Mesendoderm (in vitro differentiated cells): ENCODE measurements around the gene CCDC78.
A peak's percentile ranks its signal among the peaks of the same experiment; 100 is the strongest.

Source experiments
- DNase-seq: peaks from one replicate; pipeline ENCODE4 v3.0.0; 2013
- H2AK5ac ChIP-seq: 2 replicates; pipeline ENCODE4 v1.6.1; 2013; ENCODE audit warnings: low read length, inconsistent platforms
- H2BK120ac ChIP-seq: 2 replicates; pipeline ENCODE4 v1.6.1; 2013; ENCODE audit warnings: low read depth, mild to moderate bottlenecking, low read length, moderate library complexity, mixed read lengths
- H2BK15ac ChIP-seq: replicated peaks from 2 replicates; pipeline ENCODE4 v1.6.1; 2013; ENCODE audit warnings: low read depth, mild to moderate bottlenecking, moderate library complexity
- H2BK5ac ChIP-seq: 2 replicates; pipeline ENCODE4 v1.6.1; 2013; ENCODE audit warnings: low read length, inconsistent platforms
- H3K18ac ChIP-seq: 2 replicates; pipeline ENCODE4 v1.6.1; 2013; ENCODE audit warnings: mild to moderate bottlenecking, low read length, mixed read lengths
- H3K23ac ChIP-seq: one replicate; pipeline ENCODE4 v1.6.1; 2013; ENCODE audit warnings: low read length
- H3K27ac ChIP-seq: 2 replicates; pipeline ENCODE4 v1.5.1; 2013; ENCODE audit warnings: low read depth, mild to moderate bottlenecking, inconsistent platforms, low read length, moderate library complexity
- H3K27me3 ChIP-seq: 2 replicates; pipeline ENCODE4 v1.6.1; 2013; ENCODE audit warnings: low read length, control low read depth, mild to moderate bottlenecking, inconsistent platforms; ENCODE audit not compliant: insufficient read depth, poor library complexity
- H3K36me3 ChIP-seq: 2 replicates; pipeline ENCODE4 v1.6.1; 2013; ENCODE audit warnings: low read length, inconsistent platforms; ENCODE audit not compliant: control insufficient read depth, insufficient read depth
- H3K4ac ChIP-seq: one replicate; pipeline ENCODE4 v1.6.1; 2013; ENCODE audit warnings: low read depth, mild to moderate bottlenecking, low read length, moderate library complexity
- H3K4me1 ChIP-seq: 2 replicates; pipeline ENCODE4 v1.6.1; 2013; ENCODE audit warnings: low read depth, low read length, inconsistent platforms; ENCODE audit not compliant: control insufficient read depth
- H3K4me2 ChIP-seq: 2 replicates; pipeline ENCODE4 v1.6.1; 2013; ENCODE audit warnings: low read length
- H3K4me3 ChIP-seq: 2 replicates; pipeline ENCODE4 v1.5.1; 2013; ENCODE audit warnings: mild to moderate bottlenecking, low read length
- H3K56ac ChIP-seq: one replicate; pipeline ENCODE4 v1.6.1; 2013; ENCODE audit warnings: low read length
- H3K79me1 ChIP-seq: 2 replicates; pipeline ENCODE4 v1.6.1; 2013; ENCODE audit warnings: low read length, inconsistent platforms
- H3K79me2 ChIP-seq: 2 replicates; pipeline ENCODE4 v1.6.1; 2013; ENCODE audit warnings: mild to moderate bottlenecking, low read length; ENCODE audit not compliant: control insufficient read depth, insufficient read depth
- H3K9ac ChIP-seq: 2 replicates; pipeline ENCODE4 v1.6.1; 2013; ENCODE audit warnings: low read length, inconsistent platforms
- H4K5ac ChIP-seq: one replicate; pipeline ENCODE4 v1.6.1; 2013; ENCODE audit warnings: low read length
- H4K8ac ChIP-seq: one replicate; pipeline ENCODE4 v1.6.1; 2013; ENCODE audit warnings: low read depth, mild to moderate bottlenecking, control low read depth, low read length, moderate library complexity
- WGBS: extraction: QIAGEN DNeasy Blood & Tissue Kit; methylation state at CpG from one replicate; pipeline ENCODE4 v1.1.7; 2013; ENCODE audit warnings: low lambda C conversion rate, missing lambda C conversion rate; ENCODE audit not compliant: insufficient coverage; ENCODE audit errors: extremely low coverage; 5-methylcytosine and 5-hydroxymethylcytosine counted together

The CCDC78 gene

DNA sequence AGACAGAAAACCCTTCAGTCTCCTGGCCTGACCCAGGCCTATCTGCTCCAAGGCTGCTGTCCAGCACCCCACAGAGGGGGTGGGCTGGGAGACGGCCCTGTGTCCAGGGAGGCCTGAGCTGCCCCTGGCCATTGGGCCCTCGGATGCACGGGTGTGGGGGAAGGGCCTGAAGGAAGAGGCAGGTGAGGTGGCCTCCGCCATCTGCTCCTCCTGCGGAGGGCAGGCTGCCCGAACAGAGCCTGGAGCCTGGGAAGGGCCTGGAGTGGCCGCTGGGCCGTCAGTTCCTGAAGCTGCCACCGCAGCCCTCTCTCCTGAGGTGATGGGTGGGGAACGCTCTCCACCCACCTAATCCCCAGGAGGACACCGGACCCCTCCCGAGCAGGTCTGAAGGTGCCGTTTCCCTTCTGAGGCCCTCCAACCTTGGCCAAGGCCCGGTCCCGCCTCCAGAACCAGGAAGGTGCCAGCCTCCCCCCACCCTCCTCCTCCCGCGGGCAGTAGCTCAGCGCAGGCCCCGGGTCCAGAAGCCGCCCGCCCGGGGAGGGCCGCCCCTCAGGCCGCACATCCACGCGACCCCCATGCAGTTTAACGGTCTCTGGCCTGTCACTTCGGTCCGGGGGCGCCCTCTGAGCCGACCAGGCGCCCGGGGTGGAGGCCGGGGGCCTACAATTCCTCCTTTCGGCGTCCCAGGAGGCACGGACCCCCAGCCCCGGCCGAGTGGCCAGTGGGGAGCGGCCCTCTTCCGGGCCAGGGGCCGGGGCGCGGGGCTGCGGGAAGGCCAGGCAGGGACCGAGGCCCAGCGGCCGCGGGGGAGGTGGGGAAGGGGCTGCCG lies 21.5 kb downstream of the CCDC78 start:
- H3K9ac ChIP-seq = no peak overlapping the region
- H4K5ac ChIP-seq = no peak overlapping the region
- H3K27me3 ChIP-seq = peaks cover 38% of the 10 kb centered on the region
- WGBS = no CpG with 5 or more reads among the region's 50 CpGs
- no peak overlapping the region for H3K4me3 ChIP-seq
- no peak overlapping the region for H2BK120ac ChIP-seq
- H3K79me2 ChIP-seq = no peaks in the 10 kb centered on the region
- no peak overlapping the region for H3K27ac ChIP-seq
- H3K4ac ChIP-seq = no peak overlapping the region
- H2AK5ac ChIP-seq = no peak overlapping the region
- no peak overlapping the region for H3K18ac ChIP-seq
- H2BK5ac ChIP-seq = no peak overlapping the region
- DNase-seq = no peak
- no peak overlapping the region for H3K23ac ChIP-seq
- no peaks in the 10 kb centered on the region for H3K4me1 ChIP-seq
- no peak overlapping the region for H2BK15ac ChIP-seq
- no peak overlapping the region for H3K4me2 ChIP-seq
- H4K8ac ChIP-seq = no peak overlapping the region
- no peaks in the 10 kb centered on the region for H3K79me1 ChIP-seq
- H3K56ac ChIP-seq = no peak overlapping the region
- no peaks in the 10 kb centered on the region for H3K36me3 ChIP-seq

DNA sequence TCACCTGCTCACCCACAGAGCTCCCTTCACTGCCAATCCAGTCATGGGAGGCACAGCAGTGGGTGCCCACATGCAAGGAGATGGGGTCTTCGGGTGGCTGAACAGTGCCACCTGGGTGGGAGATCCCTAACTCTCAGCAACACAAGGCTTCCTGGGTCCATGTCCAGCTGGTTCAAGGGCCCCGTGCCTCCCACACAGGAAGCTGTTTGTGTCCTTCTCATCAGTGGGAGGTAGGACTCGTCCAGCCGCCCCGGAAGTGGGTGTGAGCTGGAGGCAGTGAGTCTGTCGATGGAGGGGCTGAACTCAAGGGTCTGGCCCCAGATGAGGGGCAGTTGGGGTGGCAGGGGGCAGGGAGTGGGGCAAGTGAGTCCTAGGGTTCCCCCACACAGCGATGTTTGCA lies 22.2 kb downstream of the CCDC78 start:
- Histone ChIP-seq H3K79me1 (no peaks in the 10 kb centered on the region), H3K27ac (no peak overlapping the region), H3K9ac (no peak overlapping the region), H2BK15ac (no peak overlapping the region), H4K5ac (no peak overlapping the region), H3K36me3 (no peaks in the 10 kb centered on the region), H3K23ac (no peak overlapping the region), H3K4me3 (no peak overlapping the region), H3K4me2 (no peak overlapping the region), H3K56ac (no peak overlapping the region), H2BK120ac (no peak overlapping the region), H3K18ac (no peak overlapping the region), H4K8ac (no peak overlapping the region), H2AK5ac (no peak overlapping the region), H3K79me2 (no peaks in the 10 kb centered on the region), H3K4ac (no peak overlapping the region), H2BK5ac (no peak overlapping the region), H3K27me3 (peaks cover 40% of the 10 kb centered on the region), H3K4me1 (no peaks in the 10 kb centered on the region)
- WGBS = no CpG with 5 or more reads among the region's 7 CpGs
- no peak for DNase-seq

DNA sequence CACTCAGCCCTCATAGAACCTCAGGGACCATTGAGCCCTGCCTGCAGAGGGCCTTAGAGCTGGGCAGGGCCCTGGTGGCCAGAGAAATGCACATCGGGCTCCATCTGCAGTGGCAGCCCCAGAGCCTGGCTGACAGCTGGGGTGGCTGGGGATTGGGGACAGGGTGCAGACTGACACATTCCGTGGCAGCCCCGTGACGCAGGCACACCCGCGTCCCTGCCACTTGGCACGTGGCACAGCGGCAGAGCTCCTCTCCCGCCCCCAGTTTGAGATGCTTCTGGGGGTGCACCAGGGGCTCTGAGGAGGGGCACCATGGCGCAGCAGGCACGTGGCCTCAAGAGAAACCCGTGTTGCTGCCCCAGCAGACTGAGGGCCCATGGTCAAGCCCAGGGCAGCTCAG lies 22.8 kb downstream of the CCDC78 start:
- no peak overlapping the region for H2AK5ac ChIP-seq
- no peak overlapping the region for H3K9ac ChIP-seq
- H2BK5ac ChIP-seq = no peak overlapping the region
- H3K18ac ChIP-seq = no peak overlapping the region
- no peak overlapping the region for H3K27ac ChIP-seq
- H3K23ac ChIP-seq = no peak overlapping the region
- no peak overlapping the region for H4K8ac ChIP-seq
- WGBS = no CpG with 5 or more reads among the region's 12 CpGs
- H3K79me1 ChIP-seq = no peaks in the 10 kb centered on the region
- H3K4me3 ChIP-seq = no peak overlapping the region
- H3K79me2 ChIP-seq = no peaks in the 10 kb centered on the region
- no peak overlapping the region for H4K5ac ChIP-seq
- H3K56ac ChIP-seq = no peak overlapping the region
- DNase-seq = no peak
- H2BK15ac ChIP-seq = no peak overlapping the region
- H3K4me1 ChIP-seq = no peaks in the 10 kb centered on the region
- H3K36me3 ChIP-seq = no peaks in the 10 kb centered on the region
- H3K27me3 ChIP-seq = peaks cover 40% of the 10 kb centered on the region
- H3K4me2 ChIP-seq = no peak overlapping the region
- no peak overlapping the region for H3K4ac ChIP-seq
- no peak overlapping the region for H2BK120ac ChIP-seq

DNA sequence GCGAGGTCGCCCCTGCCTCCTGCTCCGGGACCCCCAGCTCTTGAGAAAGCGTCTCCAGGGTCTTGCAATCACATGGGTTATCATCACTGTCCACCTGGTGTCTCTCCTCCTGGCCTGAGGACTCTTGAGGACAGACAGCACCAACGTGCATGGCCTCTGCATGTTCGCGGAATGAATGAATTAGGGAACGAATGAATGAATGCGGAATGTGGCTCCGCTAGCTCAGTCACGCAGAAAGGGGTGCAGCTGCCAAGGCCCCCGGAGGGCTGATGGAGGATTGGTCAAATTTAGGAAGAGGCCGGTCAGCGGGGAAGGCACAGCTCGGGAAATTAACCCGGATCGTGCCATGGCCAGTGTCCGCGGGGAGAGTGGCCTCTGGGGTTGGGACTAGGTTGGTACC lies 23.9 kb downstream of the CCDC78 start:
- H3K36me3 ChIP-seq = no peaks in the 10 kb centered on the region
- no peak overlapping the region for H2AK5ac ChIP-seq
- H2BK5ac ChIP-seq = no peak overlapping the region
- H3K79me2 ChIP-seq = no peaks in the 10 kb centered on the region
- no peak overlapping the region for H3K27ac ChIP-seq
- H3K4ac ChIP-seq = no peak overlapping the region
- no peak overlapping the region for H3K4me3 ChIP-seq
- H2BK15ac ChIP-seq = no peak overlapping the region
- no peak overlapping the region for H2BK120ac ChIP-seq
- H3K9ac ChIP-seq = no peak overlapping the region
- no peak overlapping the region for H3K56ac ChIP-seq
- H3K23ac ChIP-seq = no peak overlapping the region
- H4K5ac ChIP-seq = no peak overlapping the region
- no peak overlapping the region for H3K4me2 ChIP-seq
- H4K8ac ChIP-seq = no peak overlapping the region
- H3K18ac ChIP-seq = no peak overlapping the region
- WGBS = no CpG with 5 or more reads among the region's 19 CpGs
- no peak for DNase-seq
- H3K4me1 ChIP-seq = no peaks in the 10 kb centered on the region
- peaks cover 40% of the 10 kb centered on the region for H3K27me3 ChIP-seq
- H3K79me1 ChIP-seq = no peaks in the 10 kb centered on the region

DNA sequence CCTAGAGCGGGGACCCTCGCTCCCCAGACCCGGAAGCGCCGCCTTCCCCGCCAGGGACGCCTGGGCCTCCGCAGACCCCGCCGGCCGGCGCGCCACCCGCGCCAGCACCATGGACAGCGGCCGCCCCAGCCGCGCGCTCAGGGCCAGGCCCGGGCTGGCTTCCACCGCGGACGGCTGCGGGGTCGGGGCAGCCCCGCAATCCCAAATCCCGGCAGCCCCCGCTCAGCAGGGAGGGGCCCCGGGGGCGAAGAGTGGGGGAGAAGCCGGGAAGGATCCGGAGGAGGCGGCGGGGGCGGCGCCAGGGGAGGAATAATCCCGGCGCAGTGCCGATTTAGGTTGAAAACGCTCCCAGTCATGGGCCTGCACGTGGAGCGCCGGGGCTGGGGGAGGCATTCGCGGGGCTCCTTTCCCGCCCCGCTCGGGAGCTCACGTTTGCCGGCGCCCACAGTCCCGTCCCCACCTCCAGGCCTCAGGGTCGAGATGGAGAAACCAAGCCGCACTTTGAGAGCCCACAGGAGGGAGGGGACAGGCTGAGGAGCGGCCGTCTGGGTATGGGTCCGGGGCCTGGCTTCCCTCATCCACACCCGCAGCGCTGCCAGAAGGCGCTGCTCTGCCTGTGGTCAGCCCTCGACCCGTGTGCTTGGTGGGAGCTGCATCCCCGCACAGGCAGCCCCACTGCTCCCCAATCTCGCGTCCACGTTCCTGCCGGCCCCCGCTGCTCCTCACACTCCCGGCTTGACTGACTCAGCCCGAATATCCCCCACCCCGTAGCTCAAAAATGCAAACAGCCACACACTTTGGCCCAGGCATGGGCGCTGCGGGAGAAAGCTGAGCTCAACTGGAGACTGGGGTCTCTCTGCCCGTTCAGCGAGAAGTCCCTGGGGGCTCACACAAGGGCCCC lies 25.3 kb downstream of the CCDC78 start:
- H3K27me3 ChIP-seq = peaks cover 28% of the 10 kb centered on the region
- H2AK5ac ChIP-seq = no peak overlapping the region
- WGBS = no CpG with 5 or more reads among the region's 76 CpGs
- H3K79me1 ChIP-seq = no peaks in the 10 kb centered on the region
- no peaks in the 10 kb centered on the region for H3K79me2 ChIP-seq
- no peak overlapping the region for H3K56ac ChIP-seq
- H3K4me2 ChIP-seq = no peak overlapping the region
- no peak overlapping the region for H2BK5ac ChIP-seq
- no peak overlapping the region for H2BK15ac ChIP-seq
- peak; percentile 50 for DNase-seq
- no peak overlapping the region for H3K23ac ChIP-seq
- no peak overlapping the region for H4K8ac ChIP-seq
- no peak overlapping the region for H3K27ac ChIP-seq
- no peak overlapping the region for H3K9ac ChIP-seq
- H3K4ac ChIP-seq = no peak overlapping the region
- H3K4me3 ChIP-seq = no peak overlapping the region
- no peak overlapping the region for H2BK120ac ChIP-seq
- H3K18ac ChIP-seq = no peak overlapping the region
- no peak overlapping the region for H4K5ac ChIP-seq
- no peaks in the 10 kb centered on the region for H3K36me3 ChIP-seq
- H3K4me1 ChIP-seq = no peaks in the 10 kb centered on the region
